Measurements from ENCODE around the gene FBXW5. TPM values are rescaled to one million over a fixed set of nuclear protein-coding genes. Genes with fewer than 3 reads are reported as not detected.

FBXW5 gene
- total and polyA plus RNA-seq, 10 of the 15 experiments (the other 5 are each of a cell fraction or from before 2014, with no cell fraction given), result 0.21 to 97.3 (median 44.5) TPM

- Histone ChIP-seq H4K20me1 (ENCODE audit: control insufficient read depth, insufficient read depth) (no peaks in the 10 kb centered on the region; the same call in 1 of the 2 replicates), H3K9me3 (replicated peaks; ENCODE audit: control insufficient read depth, insufficient read depth, low read length) (no peaks in the 10 kb centered on the region), H3K27ac (ENCODE audit: control insufficient read depth, insufficient read depth) (no peak overlapping the region), H3K4me1 (ENCODE audit: control insufficient read depth, insufficient read depth, low read length) (peaks cover 7% of the 10 kb centered on the region), H3K4me3 (no peak overlapping the region), H3K27me3 (replicated peaks in 1 of 2; ENCODE audit: control insufficient read depth in 2 of 2, insufficient read depth in 2 of 2, low read length in 1 of 2) (no peaks in the 10 kb centered on the region), H3K36me3 (ENCODE audit: control insufficient read depth in 2 of 2, insufficient read depth in 2 of 2, low read length in 1 of 2) (no peaks in the 10 kb centered on the region), H3K4me2 (ENCODE audit: control insufficient read depth, insufficient read depth) (no peak overlapping the region), H2AFZ (ENCODE audit: control insufficient read depth, low read depth, low read length) (no peak overlapping the region), H3K79me2 (ENCODE audit: control insufficient read depth, insufficient read depth, low read length) (no peaks in the 10 kb centered on the region), H3K9ac (ENCODE audit: control insufficient read depth, insufficient read depth, low read length) (no peak overlapping the region)
- RAD21 ChIA-PET (ENCODE audit: unreplicated experiment), result no interaction called here
- in situ Hi-C loops (cut with MboI) (no loop called here), intact Hi-C loops (cut with micrococcal nuclease; ENCODE audit: unreplicated experiment) (no loop called here)
- POLR2A ChIA-PET, result no interaction called here
- WGBS (ENCODE audit: insufficient coverage, insufficient replicate concordance, low lambda C conversion rate, missing lambda C conversion rate), result 39% methylated on average over 22 of the region's 23 CpGs
- DNase-seq (ENCODE audit: low read depth, low spot score), result no peak
- SMC1A ChIA-PET (ENCODE audit: uncharacterized antibody, unreplicated experiment), result no interaction called here
- FAIRE-seq, result no peak
- CTCF ChIA-PET, result interaction anchor here (1.3 to 1.4 kb wide), 2 partner anchors 14 to 17 kb away, joined by 3 to 5 read pairs; partner anchors contain the start of genes C8G and FBXW5
- no peak for ATAC-seq
- no TSS peak for BruUV-seq (replicated peaks)
- TF ChIP-seq BHLHE40 (IDR thresholded peaks at IDR 0.05; ENCODE audit: borderline replicate concordance in 1 of 2, low read depth in 2 of 2, low read length in 1 of 2), result no peak
- no peak for TF ChIP-seq IKZF1 (conservative IDR thresholded peaks at IDR 0.05)
- TF ChIP-seq ZNF384 (IDR thresholded peaks at IDR 0.05; ENCODE audit: borderline replicate concordance, low read depth, low read length), result no peak
- TF ChIP-seq SRF (IDR thresholded peaks at IDR 0.05; ENCODE audit: low read depth in 2 of 2, low read length in 2 of 2), result no peak
- TF ChIP-seq KAT2A (conservative IDR thresholded peaks at IDR 0.05; ENCODE audit: control insufficient read depth, low read depth, low read length), result no peak
- no peak for TF ChIP-seq BMI1 (IDR thresholded peaks at IDR 0.05; ENCODE audit: borderline replicate concordance)
- TF ChIP-seq CREB1 (IDR thresholded peaks at IDR 0.05; ENCODE audit: low read depth), result no peak
- TF ChIP-seq NKRF (conservative IDR thresholded peaks at IDR 0.05), result no peak
- TF ChIP-seq ZNF592 (IDR thresholded peaks at IDR 0.05), result no peak
- no peak for TF ChIP-seq HDGF (IDR thresholded peaks at IDR 0.05)
- no peak for TF ChIP-seq E4F1 (IDR thresholded peaks at IDR 0.05; ENCODE audit: borderline replicate concordance, partially characterized antibody)
- no peak for TF ChIP-seq BCL3 (IDR thresholded peaks at IDR 0.05; ENCODE audit: borderline replicate concordance, insufficient read depth, low read depth, low read length, poor library complexity, severe bottlenecking)
- no peak for TF ChIP-seq SMAD5 (IDR thresholded peaks at IDR 0.05; ENCODE audit: low read depth)
Measured at GRCh38 chr9:136961279-136962065, 16.9 kb upstream of the FBXW5 start.
